ENCODE results near the gene THRB. TPM values are rescaled to one million over a fixed set of nuclear protein-coding genes. Genes with fewer than 3 reads are reported as not detected.

The THRB gene
- total RNA-seq, 1 experiment from 2014 or later = 0.86 TPM

- no peak for DNase-seq (ENCODE audit: low read depth)
These were observed 349.2 kb downstream of the THRB start for GRCh38 chr3:24145481-24145880.

DNA sequence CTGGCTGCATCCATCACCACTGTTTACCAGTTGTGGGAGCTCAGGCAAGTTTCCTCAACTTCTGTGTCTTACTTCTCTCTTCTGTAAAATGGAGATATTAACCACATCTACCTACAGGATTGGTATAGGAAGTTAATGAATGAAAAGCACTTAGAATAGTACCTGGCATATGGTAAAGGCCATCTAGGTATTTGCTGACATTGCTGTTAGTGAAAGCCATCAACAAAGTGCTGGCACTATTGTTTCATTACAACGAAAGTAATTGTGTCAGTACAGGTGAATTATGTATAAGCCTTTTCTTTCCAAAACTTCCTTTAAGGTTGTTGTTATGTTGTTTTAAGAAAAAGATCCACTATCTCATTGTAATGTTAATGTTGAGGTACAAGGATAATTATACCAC, 352.5 kb downstream of the THRB start:
- DNase-seq (ENCODE audit: low read depth) = no peak

DNA sequence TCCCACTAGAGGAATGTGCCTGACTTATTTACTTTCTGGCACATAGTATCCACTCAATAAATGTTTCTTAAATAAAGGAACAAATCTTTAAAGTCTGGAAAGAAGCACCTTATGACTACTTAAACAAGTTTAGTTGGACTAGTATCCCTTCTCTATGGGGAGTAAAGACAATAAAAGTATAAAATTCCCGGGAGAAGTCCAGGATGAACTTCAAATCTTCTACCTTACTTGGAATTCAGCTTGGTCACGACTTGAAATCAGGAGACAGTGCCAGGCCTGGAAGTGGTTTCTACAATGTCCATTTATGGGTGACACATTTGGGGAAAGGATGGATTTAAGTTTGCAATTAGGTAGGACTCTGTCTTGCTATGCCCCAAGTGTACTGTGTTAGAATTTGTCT, 353.1 kb downstream of the THRB start:
- no peak for DNase-seq (ENCODE audit: low read depth)

DNA sequence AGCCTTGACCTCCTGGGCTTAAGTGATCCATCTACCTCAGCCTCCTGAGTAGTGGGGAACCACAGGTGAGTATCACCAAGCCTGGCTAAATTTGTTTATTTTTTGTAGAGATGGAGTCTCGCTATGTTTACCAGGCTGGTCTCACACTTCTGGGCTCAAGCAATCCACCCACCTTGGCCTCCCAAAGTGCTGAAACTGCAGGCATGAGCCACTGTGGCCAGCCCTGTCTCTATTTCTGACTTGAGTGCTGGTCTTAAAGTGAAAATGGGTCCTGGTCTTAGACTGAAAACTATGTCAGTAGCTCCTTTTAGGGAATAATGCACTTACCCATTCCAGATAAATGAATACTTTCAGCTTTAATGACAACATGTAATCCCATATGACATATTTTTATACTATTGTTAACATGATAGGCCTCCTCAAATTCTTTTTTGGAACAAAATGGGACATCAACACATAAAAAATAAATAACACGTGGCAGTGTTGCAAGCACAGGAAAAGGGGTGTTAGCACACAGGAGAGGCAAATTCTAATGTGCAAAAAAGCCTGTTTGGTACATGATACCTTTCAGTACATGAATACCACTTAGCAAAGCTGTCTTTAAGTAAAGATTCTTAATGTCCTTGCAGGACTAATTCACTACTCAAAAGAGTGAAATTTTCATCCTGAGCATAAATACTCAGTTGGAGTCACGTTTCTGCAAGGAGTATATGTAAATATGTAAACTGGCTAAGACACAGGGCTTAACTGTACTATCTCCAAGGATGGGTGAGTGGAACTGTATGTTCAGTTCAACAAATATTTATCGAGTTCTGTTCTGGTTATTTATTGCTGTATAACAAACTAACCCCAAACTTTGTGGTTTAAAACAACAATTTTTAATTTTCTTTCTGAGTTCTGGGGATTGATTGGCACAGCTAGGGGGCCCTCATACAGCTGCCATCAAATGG, 354.9 kb downstream of the THRB start:
- DNase-seq (ENCODE audit: low read depth) = no peak

DNA sequence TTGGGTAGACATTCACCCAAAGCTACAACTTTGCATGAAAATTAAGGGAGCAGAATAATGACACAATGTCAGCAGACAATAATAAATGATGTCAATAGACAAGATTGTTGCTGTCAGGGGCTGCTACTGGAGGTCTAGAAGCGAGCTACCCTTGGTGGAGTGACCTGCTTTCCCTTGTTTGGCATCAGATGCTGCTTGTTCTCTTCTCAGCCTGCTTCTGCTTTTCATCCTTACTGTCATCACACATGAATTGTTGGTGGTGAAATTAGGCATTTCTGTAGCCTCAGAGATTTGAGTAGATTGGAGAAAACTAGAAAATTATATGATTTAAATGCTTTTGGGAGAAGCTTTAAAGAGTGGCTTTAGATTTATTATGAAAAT, 355.8 kb downstream of the THRB start:
- DNase-seq (ENCODE audit: low read depth) = no peak

DNA sequence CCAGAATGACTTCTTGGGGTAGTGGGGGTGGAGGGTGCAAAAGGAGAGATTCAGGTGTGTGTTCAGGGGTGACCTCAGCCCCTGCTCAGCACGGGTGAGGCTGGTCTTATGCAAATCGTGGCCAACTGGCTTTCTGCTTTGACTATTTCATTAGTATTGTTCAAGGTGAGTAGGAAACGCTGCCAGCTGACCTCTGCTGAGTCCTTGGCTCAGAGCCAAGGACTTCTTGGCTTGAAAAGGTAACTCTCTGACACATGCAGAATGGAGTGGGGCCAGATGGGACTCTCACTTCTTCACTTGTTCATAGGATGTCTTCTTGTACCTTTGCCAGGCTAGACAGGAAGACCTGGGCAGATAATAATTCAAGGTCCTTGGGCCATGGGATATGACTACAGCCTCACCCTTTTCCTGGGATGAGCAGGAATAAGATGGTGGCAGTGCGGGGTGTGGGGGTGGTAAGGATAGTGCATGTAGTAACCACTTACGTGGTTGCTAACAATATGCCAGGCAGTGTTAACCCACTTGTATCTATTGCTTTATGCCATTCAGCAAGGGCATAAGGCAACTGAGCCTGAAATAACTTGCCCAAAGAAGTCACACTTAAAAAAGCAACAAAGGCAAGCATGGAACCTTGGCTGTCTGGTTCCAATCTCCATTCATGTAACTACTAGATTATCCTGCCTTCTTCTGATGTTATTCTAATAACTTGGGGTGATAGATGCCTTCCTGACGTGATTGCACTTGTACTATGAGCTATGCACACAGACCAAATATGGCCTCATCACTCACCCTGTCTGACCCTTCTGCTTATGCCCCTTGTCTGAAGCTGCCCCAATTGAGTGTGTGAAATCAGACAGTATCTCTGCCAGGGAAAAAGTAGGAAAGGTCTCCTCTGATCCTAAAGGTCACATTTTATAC, 356.4 kb downstream of the THRB start:
- DNase-seq (ENCODE audit: low read depth) = no peak

DNA sequence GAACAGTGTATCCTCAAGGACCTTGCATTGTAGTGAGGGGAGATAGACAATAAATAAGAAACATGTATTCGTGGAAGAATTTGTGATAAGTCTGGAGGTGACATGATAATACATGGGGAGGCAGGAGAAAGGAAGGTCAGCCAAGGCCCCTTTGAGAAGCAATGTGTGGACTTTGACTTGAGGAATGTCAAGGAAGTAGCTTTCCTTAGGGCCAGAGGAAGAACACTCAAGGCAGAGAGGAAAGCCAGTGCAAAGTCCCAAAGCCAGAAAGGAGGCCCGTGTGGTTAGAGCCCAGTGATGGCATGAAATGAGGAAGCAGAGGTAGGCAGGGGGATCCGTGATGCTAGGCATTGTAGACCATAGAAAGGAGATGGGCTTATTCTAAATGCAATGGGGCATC, 357.3 kb downstream of the THRB start:
- DNase-seq (ENCODE audit: low read depth) = no peak

DNA sequence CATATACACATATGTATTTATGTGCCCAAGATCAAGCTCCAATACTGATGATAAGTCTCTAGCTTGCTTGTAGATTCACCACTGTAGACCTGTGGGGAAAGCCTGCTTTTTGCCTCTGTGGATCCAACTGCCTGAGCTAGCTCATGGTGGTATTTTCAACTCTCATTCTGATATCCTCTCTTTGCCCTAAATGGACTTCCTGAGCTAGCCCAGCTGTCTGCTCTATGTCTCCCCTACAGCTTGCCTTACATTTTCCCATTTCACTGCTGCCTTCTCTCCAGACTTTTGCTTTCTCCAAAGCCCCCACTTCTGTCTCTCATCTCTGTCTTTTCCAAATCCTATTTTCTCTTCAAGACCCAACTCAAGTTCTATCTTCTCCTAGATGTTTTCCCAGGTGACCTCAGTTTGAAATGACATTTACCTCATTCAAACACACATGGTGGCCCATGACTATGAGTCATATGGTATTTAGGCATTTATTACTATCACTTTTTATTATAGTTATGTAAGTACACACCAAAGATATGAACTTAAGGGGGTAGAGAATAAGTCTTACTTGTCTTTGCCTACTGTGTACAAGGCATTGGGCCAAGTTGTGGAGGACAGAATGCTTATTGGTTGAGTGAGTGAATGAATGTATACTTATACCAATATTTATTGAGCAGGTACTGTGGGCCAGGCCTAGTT, 357.9 kb downstream of the THRB start:
- no peak for DNase-seq (ENCODE audit: low read depth)

DNA sequence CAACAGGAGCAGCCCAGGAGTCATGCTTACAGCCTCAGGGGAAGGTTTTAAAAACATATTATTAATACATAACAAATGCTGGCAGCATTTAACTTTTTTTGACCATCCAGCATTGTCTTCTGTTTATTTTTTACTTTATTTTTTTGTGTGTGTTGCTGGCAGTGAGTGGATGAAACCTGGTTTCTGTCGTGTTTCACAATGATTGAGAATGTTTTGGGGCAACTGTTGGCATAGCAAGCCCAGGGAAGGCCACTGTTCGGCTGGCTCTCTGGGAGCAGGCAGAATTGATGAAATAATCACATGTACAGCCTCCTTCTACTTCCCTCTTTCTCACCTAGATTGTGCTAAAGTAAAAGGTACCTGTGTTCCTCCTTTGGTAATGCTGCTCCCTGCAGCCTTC, 359.4 kb downstream of the THRB start:
- no peak for DNase-seq (ENCODE audit: low read depth)

- no peak for DNase-seq (ENCODE audit: low read depth)
These were observed 360.7 kb downstream of the THRB start for GRCh38 chr3:24133942-24134341.

GRCh38 chr3:24133436-24133835, 361.2 kb downstream of the THRB start:
- DNase-seq (ENCODE audit: low read depth) = no peak

- no peak for DNase-seq (ENCODE audit: low read depth)
These were observed 365.1 kb downstream of the THRB start for GRCh38 chr3:24129549-24129948.

GRCh38 chr3:24128199-24129005, 366.2 kb downstream of the THRB start:
- peak; percentile 6 for DNase-seq (ENCODE audit: low read depth)

GRCh38 chr3:24123596-24123995, 371.1 kb downstream of the THRB start:
- peak; percentile 10 for DNase-seq (ENCODE audit: low read depth)

GRCh38 chr3:24120434-24120833, 374.2 kb downstream of the THRB start:
- DNase-seq (ENCODE audit: low read depth) = no peak

DNA sequence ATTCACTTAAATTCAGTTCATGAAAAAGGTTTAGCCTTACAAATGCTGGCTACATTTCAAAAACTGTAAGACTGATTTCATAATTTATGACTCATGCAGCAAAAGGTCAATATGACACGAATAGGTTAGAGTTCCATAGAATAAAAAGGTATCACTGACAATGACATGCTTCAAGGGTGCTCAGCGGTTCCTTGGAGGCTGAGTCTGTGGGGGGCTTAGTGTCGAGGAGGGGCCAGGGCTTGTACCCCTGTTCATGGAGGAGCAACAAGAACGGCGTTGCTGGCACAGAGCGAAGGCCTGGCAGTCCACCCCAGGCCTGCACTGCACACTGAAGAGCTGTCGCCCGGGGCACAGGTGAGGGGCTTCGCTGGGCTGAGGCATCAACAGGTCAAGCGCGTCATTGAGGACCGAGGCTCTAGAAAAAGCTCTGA, 375.3 kb downstream of the THRB start:
- DNase-seq (ENCODE audit: low read depth) = no peak

DNA sequence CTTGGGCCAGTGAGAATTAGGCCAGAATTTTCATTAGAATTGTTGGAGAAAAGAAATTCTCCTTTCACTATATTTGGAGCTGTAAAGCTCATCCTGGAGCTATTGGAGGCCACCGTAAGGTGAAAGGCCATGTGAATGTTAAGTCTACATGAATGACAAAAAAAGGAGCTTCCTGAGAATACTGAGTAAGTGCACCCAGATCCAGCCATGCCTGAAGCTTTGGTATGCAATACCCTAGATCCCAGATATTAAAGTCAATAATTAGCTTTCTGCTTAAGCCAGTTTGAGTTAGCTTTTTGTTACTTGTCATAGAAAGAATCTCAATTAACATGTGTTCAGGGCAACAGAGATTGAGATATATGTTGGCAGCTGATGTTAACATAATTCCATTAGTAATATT, 377.1 kb downstream of the THRB start:
- no peak for DNase-seq (ENCODE audit: low read depth)

DNA sequence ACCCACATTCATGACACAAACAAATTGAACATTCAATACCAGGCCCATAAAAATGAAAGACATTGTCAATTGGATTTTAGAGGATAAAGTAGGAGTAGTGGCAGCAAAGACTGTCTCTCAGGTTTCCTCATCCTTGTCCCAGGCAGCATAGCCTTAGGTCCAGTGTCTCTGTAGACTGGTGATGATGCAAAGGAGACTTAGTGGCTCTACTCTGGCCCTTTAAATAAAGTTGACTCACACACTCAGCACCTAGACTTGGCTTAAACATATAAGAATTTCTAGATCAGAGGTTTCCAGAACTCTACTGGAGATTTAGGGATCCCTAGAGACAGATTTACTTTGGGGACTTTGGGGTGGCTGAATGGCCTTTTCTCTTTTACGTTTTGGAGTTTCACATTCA, 382.9 kb downstream of the THRB start:
- DNase-seq (ENCODE audit: low read depth) = no peak

DNA sequence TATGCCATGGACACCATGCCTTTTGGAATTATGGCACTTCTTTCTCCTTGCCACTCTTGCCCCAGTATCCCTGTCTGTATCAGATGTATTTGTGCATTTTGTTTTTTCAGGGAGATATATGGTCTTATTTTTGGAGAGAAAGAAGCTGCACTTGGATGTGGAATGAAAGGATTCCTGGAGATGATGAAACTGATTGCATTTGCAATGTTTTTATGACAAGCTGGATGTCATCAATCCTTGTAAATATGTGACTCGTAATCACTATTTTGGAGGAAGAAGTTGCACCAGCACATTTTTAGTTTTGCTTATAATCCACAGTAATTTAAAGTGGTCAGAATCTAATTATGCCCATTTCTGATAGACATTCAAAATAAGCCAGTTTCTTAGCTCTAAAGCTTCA, 384.6 kb downstream of the THRB start:
- no peak for DNase-seq (ENCODE audit: low read depth)

- no peak for DNase-seq (ENCODE audit: low read depth)
These were observed 392.9 kb downstream of the THRB start for GRCh38 chr3:24101676-24102168.

All from Daoy (cell line).